HEK293T (cell line): Measurements from ENCODE around the gene ZNRF3.

Source experiments
- CTCF ChIA-PET: fragments of 350-600 bp; formaldehyde crosslinking; extraction: SDS; loops from one replicate; lab custom pipeline; 2021; ENCODE audit warnings: antibody characterized with exemption, inconsistent platforms; lab: Yijun Ruan, JAX
- POLR2A ChIA-PET: fragments of 350-600 bp; formaldehyde crosslinking; extraction: SDS; loops from one replicate; lab custom pipeline; 2020; ENCODE audit warnings: antibody characterized with exemption, inconsistent platforms; lab: Yijun Ruan, JAX
- DNase-seq: peaks from one replicate; pipeline ENCODE4 v3.0.0; 2012; ENCODE audit warnings: mixed read lengths; ENCODE audit errors: extremely low spot score
- ARNT ChIP-seq: fragments of 450-650 bp; IDR thresholded peaks from 2 replicates; pipeline ENCODE4 v1.6.1; 2017; ENCODE audit warnings: mild to moderate bottlenecking
- BHLHE40 ChIP-seq: fragments of 450-650 bp; IDR thresholded peaks from 2 replicates; pipeline ENCODE4 v1.6.1; 2016; ENCODE audit warnings: mild to moderate bottlenecking, moderate library complexity, borderline replicate concordance
- CTBP1 ChIP-seq: fragments of 450-650 bp; IDR thresholded peaks from 2 replicates; pipeline ENCODE4 v1.6.1; 2016; ENCODE audit warnings: borderline replicate concordance
- ELF4 ChIP-seq: fragments of 450-650 bp; IDR thresholded peaks from 2 replicates; pipeline ENCODE4 v1.6.1; 2017; ENCODE audit warnings: antibody characterized with exemption
- FOXA1 ChIP-seq: fragments of 450-650 bp; IDR thresholded peaks from 2 replicates; pipeline ENCODE4 v1.6.1; 2016; ENCODE audit warnings: mild to moderate bottlenecking
- FOXK2 ChIP-seq: fragments of 450-650 bp; IDR thresholded peaks from 2 replicates; pipeline ENCODE4 v1.6.1; 2016; ENCODE audit warnings: mild to moderate bottlenecking
- FOXM1 ChIP-seq: fragments of 450-650 bp; IDR thresholded peaks from 2 replicates; pipeline ENCODE4 v1.6.1; 2017; ENCODE audit warnings: mild to moderate bottlenecking, borderline replicate concordance
- HDGF ChIP-seq: fragments of 450-650 bp; IDR thresholded peaks from 2 replicates; pipeline ENCODE4 v1.6.1; 2017; ENCODE audit warnings: antibody characterized with exemption, borderline replicate concordance
- L3MBTL2 ChIP-seq: fragments of 450-650 bp; conservative IDR thresholded peaks from 2 replicates; pipeline ENCODE4 v1.6.1; 2016; ENCODE audit warnings: mild to moderate bottlenecking
- LEF1 ChIP-seq: fragments of 450-650 bp; IDR thresholded peaks from 2 replicates; pipeline ENCODE4 v1.6.1; 2017; ENCODE audit warnings: mild to moderate bottlenecking, borderline replicate concordance
- NFRKB ChIP-seq: fragments of 450-650 bp; IDR thresholded peaks from 2 replicates; pipeline ENCODE4 v1.6.1; 2016; ENCODE audit warnings: mild to moderate bottlenecking, moderate library complexity
- PKNOX1 ChIP-seq: fragments of 450-650 bp; IDR thresholded peaks from 2 replicates; pipeline ENCODE4 v1.6.1; 2016
- SP1 ChIP-seq: fragments of 450-650 bp; IDR thresholded peaks from 2 replicates; pipeline ENCODE4 v1.6.1; 2017
- SUZ12 ChIP-seq: fragments of 450-650 bp; IDR thresholded peaks from 2 replicates; pipeline ENCODE4 v1.6.1; 2016; ENCODE audit warnings: mild to moderate bottlenecking
- TARDBP ChIP-seq: fragments of 450-650 bp; IDR thresholded peaks from 2 replicates; pipeline ENCODE4 v1.6.1; 2016
- ZNF384 ChIP-seq: fragments of 450-650 bp; IDR thresholded peaks from 2 replicates; pipeline ENCODE4 v1.6.1; 2016

Gene ZNRF3

GRCh38 chr22:29012101-29012433 is 128.7 kb downstream of the ZNRF3 start:
- CTCF ChIA-PET: no interaction called here
- DNase-seq: no peak
- POLR2A ChIA-PET: no interaction called here
- TF ChIP-seq HDGF: no peak
- TF ChIP-seq ZNF384: no peak
- TF ChIP-seq FOXK2: no peak
- TF ChIP-seq TARDBP: no peak
- TF ChIP-seq SUZ12: no peak
- no peak for TF ChIP-seq FOXM1
- no peak for TF ChIP-seq LEF1
- no peak for TF ChIP-seq FOXA1

- TF ChIP-seq FOXK2 (no peak), BHLHE40 (no peak), LEF1 (no peak), FOXA1 (no peak), NFRKB (no peak), L3MBTL2 (no peak), HDGF (no peak)
- DNase-seq: no peak
- ChIA-PET POLR2A (no interaction called here), CTCF (no interaction called here)
Observed at GRCh38 chr22:29012952-29013351, 129.6 kb downstream of the ZNRF3 start.

GRCh38 chr22:29014293-29014692 is 130.9 kb downstream of the ZNRF3 start:
- POLR2A ChIA-PET: no interaction called here
- CTCF ChIA-PET: no interaction called here
- DNase-seq: no peak
- no peak for TF ChIP-seq FOXM1
- TF ChIP-seq ARNT: no peak
- no peak for TF ChIP-seq PKNOX1
- TF ChIP-seq NFRKB: no peak
- no peak for TF ChIP-seq SUZ12
- no peak for TF ChIP-seq ELF4
- no peak for TF ChIP-seq HDGF
- TF ChIP-seq TARDBP: no peak
- TF ChIP-seq LEF1: no peak
- TF ChIP-seq CTBP1: no peak
- no peak for TF ChIP-seq FOXK2

GRCh38 chr22:29014773-29015172 is 131.4 kb downstream of the ZNRF3 start:
- DNase-seq: no peak
- TF ChIP-seq ZNF384 (no peak), SP1 (no peak), NFRKB (no peak), L3MBTL2 (no peak), PKNOX1 (no peak), HDGF (no peak), ARNT (no peak), ELF4 (no peak), SUZ12 (no peak), TARDBP (no peak), FOXM1 (no peak)
- ChIA-PET CTCF (no interaction called here), POLR2A (no interaction called here)

GRCh38 chr22:29016067-29016938 is 132.9 kb downstream of the ZNRF3 start:
- ChIA-PET POLR2A (no interaction called here), CTCF (no interaction called here)
- TF ChIP-seq NFRKB (no peak), ELF4 (no peak), ARNT (no peak), PKNOX1 (no peak), CTBP1 (no peak), BHLHE40 (no peak), SUZ12 (no peak), SP1 (no peak), FOXK2 (no peak), ZNF384 (no peak), TARDBP (no peak), LEF1 (no peak), FOXM1 (no peak), FOXA1 (no peak)
- no peak for DNase-seq

GRCh38 chr22:29018293-29019189 is 135.2 kb downstream of the ZNRF3 start:
- TF ChIP-seq CTBP1: no peak
- no peak for TF ChIP-seq BHLHE40
- TF ChIP-seq SP1: no peak
- TF ChIP-seq TARDBP: no peak
- no peak for TF ChIP-seq SUZ12
- CTCF ChIA-PET: interaction anchor here (0.9 kb wide), 1 partner anchor 12 kb away, joined by 3 read pairs; no protein-coding TSS in a partner anchor
- POLR2A ChIA-PET: interaction anchor here (1.8 kb wide), 1 partner anchor 14 kb away, joined by 4 read pairs; no protein-coding TSS in a partner anchor
- no peak for DNase-seq
